Memory B cell (primary cell): ENCODE measurements around the gene SULT4A1.

Source experiments
- ATAC-seq: fragments of 150-1000 bp; cut with Tn5 transposase; 2 replicates; pipeline ENCODE4 v1.10.0; 2021; ENCODE audit warnings: low read depth, mild to moderate bottlenecking, moderate library complexity
- DNase-seq, 2 donors: peaks; one replicate each; pipeline ENCODE4 v3.0.0; 2022; ENCODE audit warnings: low spot score in 2 of 2
- H3K27ac Mint-ChIP-seq: one replicate; pipeline ENCODE4 v1.8.0; 2022; ENCODE audit warnings: mild to moderate bottlenecking, moderate library complexity, mixed read lengths
- H3K27me3 Mint-ChIP-seq: one replicate; pipeline ENCODE4 v1.8.0; 2022; ENCODE audit warnings: mixed read lengths
- H3K36me3 Mint-ChIP-seq: one replicate; pipeline ENCODE4 v1.8.0; 2022; ENCODE audit warnings: mild to moderate bottlenecking, mixed read lengths
- H3K4me1 Mint-ChIP-seq: one replicate; pipeline ENCODE4 v1.8.0; 2022; ENCODE audit warnings: mixed read lengths
- H3K4me3 Mint-ChIP-seq: one replicate; pipeline ENCODE4 v1.8.0; 2022; ENCODE audit warnings: mild to moderate bottlenecking, moderate library complexity, mixed read lengths
- H3K9me3 Mint-ChIP-seq: one replicate; pipeline ENCODE4 v1.8.0; 2022; ENCODE audit warnings: mixed read lengths

SULT4A1 gene

DNA sequence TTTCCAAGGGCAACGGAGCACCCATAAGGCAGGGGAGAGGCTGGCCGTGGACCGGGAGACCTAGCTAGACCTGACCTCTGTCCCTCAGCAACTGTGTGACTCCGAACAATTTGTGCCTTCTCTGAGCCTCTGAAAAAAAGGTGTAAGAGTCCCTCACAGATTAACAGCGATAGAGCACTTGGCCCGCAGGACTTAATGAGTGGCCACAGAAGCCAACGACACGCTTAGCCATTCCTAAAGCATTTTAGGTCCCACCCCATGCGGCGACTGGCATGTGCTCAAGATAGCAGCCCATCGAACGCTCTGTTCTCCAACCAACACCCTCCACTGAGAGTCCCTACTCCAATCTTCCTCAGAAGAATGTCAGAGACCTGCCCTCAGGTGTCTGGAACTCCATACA lies 1.5 kb downstream of the SULT4A1 start:
- Mint-ChIP-seq H3K4me3 (no peak overlapping the region), H3K27ac (no peak overlapping the region), H3K27me3 (peaks cover 26% of the 10 kb centered on the region), H3K4me1 (no peaks in the 10 kb centered on the region), H3K36me3 (peaks cover 3% of the 10 kb centered on the region), H3K9me3 (peaks cover 9% of the 10 kb centered on the region)
- DNase-seq (no peak), ATAC-seq (no peak)

DNA sequence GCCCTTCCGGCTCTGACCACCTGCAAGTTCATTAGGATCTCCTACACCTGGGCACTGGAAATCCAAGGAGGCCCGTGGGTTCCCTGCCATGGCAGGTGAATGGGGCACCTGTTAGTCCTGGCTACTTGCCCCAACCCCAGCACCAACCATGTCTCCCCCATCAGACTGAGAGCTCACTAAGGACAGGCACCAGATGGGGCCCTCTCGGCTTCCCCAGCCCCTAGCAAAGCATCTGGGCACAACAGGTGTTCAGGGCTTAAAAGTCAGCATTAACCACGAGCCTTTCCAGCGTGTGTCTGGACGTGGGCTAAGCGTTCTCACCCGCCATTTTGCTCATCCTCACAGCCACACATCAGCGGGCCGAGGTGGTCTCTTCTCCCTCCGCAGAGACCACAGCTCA lies 2.2 kb downstream of the SULT4A1 start:
- ATAC-seq = no peak
- no peak for DNase-seq
- Mint-ChIP-seq H3K36me3 (peaks cover 3% of the 10 kb centered on the region), H3K4me1 (no peaks in the 10 kb centered on the region), H3K27ac (no peak overlapping the region), H3K9me3 (peaks cover 9% of the 10 kb centered on the region), H3K4me3 (no peak overlapping the region), H3K27me3 (peaks cover 24% of the 10 kb centered on the region)

GRCh38 chr22:43859621-43860020 lies 2.7 kb downstream of the SULT4A1 start:
- Mint-ChIP-seq H3K36me3 (peaks cover 3% of the 10 kb centered on the region), H3K27ac (no peak overlapping the region), H3K9me3 (peaks cover 9% of the 10 kb centered on the region), H3K4me1 (no peaks in the 10 kb centered on the region), H3K4me3 (no peak overlapping the region), H3K27me3 (peaks cover 19% of the 10 kb centered on the region)
- no peak for DNase-seq
- ATAC-seq = no peak

DNA sequence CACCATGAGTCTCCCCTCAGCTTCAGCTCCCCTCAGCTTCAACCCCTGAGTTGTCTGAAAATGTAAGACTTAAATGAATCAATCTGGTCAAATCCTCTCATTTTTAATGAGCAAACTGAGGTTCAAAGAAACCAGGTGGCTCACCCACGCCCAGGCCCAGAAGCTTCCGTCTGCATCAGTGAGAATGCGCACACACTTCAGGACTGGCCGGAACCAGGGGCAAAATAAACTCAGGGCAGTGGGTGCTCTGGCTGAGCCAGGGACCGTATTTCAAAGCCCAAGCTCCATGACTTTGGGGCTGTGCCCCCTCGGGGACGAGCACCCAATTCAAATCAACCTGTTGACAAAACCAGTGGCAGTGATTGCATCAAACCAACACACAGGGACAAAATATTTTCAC lies 3.1 kb downstream of the SULT4A1 start:
- H3K4me3 Mint-ChIP-seq = no peak overlapping the region
- DNase-seq (no peak), ATAC-seq (no peak)
- H3K27ac Mint-ChIP-seq = no peak overlapping the region
- peaks cover 9% of the 10 kb centered on the region for H3K9me3 Mint-ChIP-seq
- no peaks in the 10 kb centered on the region for H3K4me1 Mint-ChIP-seq
- H3K36me3 Mint-ChIP-seq = peaks cover 3% of the 10 kb centered on the region
- H3K27me3 Mint-ChIP-seq = peaks cover 19% of the 10 kb centered on the region

GRCh38 chr22:43858156-43858895 lies 4.0 kb downstream of the SULT4A1 start:
- no peak for DNase-seq
- no peaks in the 10 kb centered on the region for H3K4me1 Mint-ChIP-seq
- H3K36me3 Mint-ChIP-seq = peaks cover 3% of the 10 kb centered on the region
- no peak overlapping the region for H3K4me3 Mint-ChIP-seq
- peaks cover 9% of the 10 kb centered on the region for H3K9me3 Mint-ChIP-seq
- no peak overlapping the region for H3K27ac Mint-ChIP-seq
- ATAC-seq = no peak
- peaks cover 13% of the 10 kb centered on the region for H3K27me3 Mint-ChIP-seq

DNA sequence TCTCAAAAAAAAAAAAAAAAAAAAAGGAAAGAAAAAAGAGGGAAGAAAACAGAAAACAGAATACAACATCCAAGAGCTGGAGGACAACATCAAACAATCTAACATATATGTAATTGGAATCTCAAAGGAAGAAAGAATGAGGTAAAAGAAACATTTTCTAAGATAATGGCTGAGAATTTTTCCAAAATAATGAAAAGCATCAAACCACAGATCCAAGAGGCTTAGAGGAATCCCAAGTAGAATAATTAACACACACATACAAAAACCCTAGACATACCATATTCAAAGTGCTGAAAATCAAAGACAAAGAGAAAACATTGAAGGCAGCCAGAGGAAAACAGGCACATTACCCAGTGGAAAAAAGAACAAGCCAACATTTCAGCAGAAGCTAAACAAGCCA lies 4.9 kb downstream of the SULT4A1 start:
- H3K27me3 Mint-ChIP-seq = peaks cover 13% of the 10 kb centered on the region
- H3K9me3 Mint-ChIP-seq = peaks cover 9% of the 10 kb centered on the region
- H3K27ac Mint-ChIP-seq = no peak overlapping the region
- ATAC-seq = no peak
- H3K36me3 Mint-ChIP-seq = peaks cover 3% of the 10 kb centered on the region
- DNase-seq = no peak
- no peaks in the 10 kb centered on the region for H3K4me1 Mint-ChIP-seq
- no peak overlapping the region for H3K4me3 Mint-ChIP-seq

DNA sequence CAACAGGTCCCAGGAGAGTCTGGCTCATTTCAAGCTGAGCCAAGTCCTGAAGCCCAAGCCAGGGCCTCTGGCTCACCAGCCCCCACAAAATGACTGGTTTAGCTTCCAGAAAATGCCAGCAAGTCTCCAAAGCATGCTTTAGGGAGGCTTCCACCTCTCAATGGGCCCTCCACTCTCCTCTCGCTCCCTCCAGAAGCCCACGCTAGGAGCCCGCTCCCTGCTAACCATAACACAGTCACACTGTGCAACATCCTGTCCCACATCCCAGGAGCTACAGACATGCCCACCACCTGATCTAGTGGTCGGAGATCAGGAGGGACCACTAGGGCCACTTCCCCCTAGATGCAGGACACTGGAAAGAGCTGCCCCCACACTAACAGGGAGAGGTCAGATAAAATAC lies 6.9 kb downstream of the SULT4A1 start:
- Mint-ChIP-seq H3K4me1 (no peaks in the 10 kb centered on the region), H3K36me3 (peaks cover 3% of the 10 kb centered on the region), H3K27ac (no peak overlapping the region), H3K27me3 (peaks cover 15% of the 10 kb centered on the region), H3K4me3 (no peak overlapping the region), H3K9me3 (peaks cover 9% of the 10 kb centered on the region)
- ATAC-seq = no peak
- no peak for DNase-seq

GRCh38 chr22:43854786-43855271 lies 7.5 kb downstream of the SULT4A1 start:
- H3K27me3 Mint-ChIP-seq = peaks cover 15% of the 10 kb centered on the region
- no peak for ATAC-seq
- no peak overlapping the region for H3K4me3 Mint-ChIP-seq
- H3K36me3 Mint-ChIP-seq = peaks cover 3% of the 10 kb centered on the region
- H3K4me1 Mint-ChIP-seq = no peaks in the 10 kb centered on the region
- DNase-seq = no peak
- H3K27ac Mint-ChIP-seq = no peak overlapping the region
- H3K9me3 Mint-ChIP-seq = peaks cover 9% of the 10 kb centered on the region

- DNase-seq = no peak
- peaks cover 15% of the 10 kb centered on the region for H3K27me3 Mint-ChIP-seq
- no peak overlapping the region for H3K27ac Mint-ChIP-seq
- no peaks in the 10 kb centered on the region for H3K4me1 Mint-ChIP-seq
- peaks cover 3% of the 10 kb centered on the region for H3K36me3 Mint-ChIP-seq
- ATAC-seq = no peak
- H3K9me3 Mint-ChIP-seq = peaks cover 9% of the 10 kb centered on the region
- no peak overlapping the region for H3K4me3 Mint-ChIP-seq
These were observed 8.1 kb downstream of the SULT4A1 start for GRCh38 chr22:43854121-43854785.

GRCh38 chr22:43853328-43853931 lies 8.9 kb downstream of the SULT4A1 start:
- H3K4me1 Mint-ChIP-seq = no peaks in the 10 kb centered on the region
- no peak overlapping the region for H3K27ac Mint-ChIP-seq
- DNase-seq = no peak
- H3K36me3 Mint-ChIP-seq = peaks cover 3% of the 10 kb centered on the region
- peaks cover 9% of the 10 kb centered on the region for H3K9me3 Mint-ChIP-seq
- peaks cover 16% of the 10 kb centered on the region for H3K27me3 Mint-ChIP-seq
- no peak overlapping the region for H3K4me3 Mint-ChIP-seq
- ATAC-seq = no peak

DNA sequence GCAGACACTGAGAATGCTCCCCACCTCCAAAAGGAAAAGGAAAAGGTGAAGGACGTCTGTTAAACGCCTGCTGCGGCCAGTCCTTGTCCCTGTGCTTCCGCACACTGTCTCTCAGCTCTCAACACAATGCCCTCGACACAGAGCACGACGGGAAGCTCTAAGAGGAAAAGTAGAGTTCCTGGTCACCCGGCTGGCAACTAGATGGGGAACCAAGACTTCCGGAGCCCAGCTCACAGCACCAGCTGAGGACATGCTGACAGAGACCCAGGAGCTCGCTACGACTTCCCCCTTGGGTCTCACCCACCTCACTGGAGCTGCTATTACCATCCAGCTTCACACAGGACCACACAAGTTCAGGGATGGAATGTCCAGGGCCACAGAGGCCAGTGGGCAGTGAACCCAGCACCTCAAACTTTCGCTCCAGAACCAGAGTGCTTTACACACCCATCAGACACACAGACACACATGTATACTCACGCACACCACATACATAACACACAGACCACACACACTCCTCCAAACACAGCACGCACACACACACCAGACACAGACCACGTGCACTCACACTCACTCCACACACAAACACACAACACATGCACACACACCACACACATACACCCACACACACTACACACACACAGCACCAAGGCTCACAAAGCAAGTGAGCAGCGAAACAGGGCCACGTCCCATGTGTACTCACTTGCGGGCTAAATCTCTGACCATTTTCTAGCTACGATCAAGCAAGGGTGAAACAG lies 9.6 kb downstream of the SULT4A1 start:
- ATAC-seq (no peak), DNase-seq (no peak)
- Mint-ChIP-seq H3K4me1 (no peaks in the 10 kb centered on the region), H3K9me3 (peaks cover 9% of the 10 kb centered on the region), H3K27me3 (peaks cover 16% of the 10 kb centered on the region), H3K36me3 (peaks cover 3% of the 10 kb centered on the region), H3K27ac (no peak overlapping the region), H3K4me3 (no peak overlapping the region)

DNA sequence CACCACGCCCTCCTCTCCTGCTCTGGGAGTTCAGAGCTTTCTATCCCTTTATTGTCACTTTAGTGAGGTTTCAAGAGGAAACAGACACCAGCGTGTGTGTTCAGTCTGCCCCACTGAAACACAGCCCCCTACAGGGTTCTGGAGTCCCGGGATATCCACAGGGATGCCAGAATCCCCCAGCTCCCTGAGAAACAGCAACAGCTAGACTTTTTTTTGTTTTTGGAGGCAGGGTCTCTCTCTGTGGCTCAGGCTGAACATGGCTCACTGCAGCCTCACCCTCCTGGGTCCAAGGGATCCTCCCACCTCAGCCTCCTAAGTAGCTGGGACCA lies 10.4 kb downstream of the SULT4A1 start:
- DNase-seq (no peak), ATAC-seq (no peak)
- Mint-ChIP-seq H3K4me1 (no peaks in the 10 kb centered on the region), H3K27ac (no peak overlapping the region), H3K9me3 (peaks cover 4% of the 10 kb centered on the region), H3K27me3 (peaks cover 14% of the 10 kb centered on the region), H3K4me3 (no peak overlapping the region), H3K36me3 (peaks cover 2% of the 10 kb centered on the region)

GRCh38 chr22:43851058-43851978 lies 11.0 kb downstream of the SULT4A1 start:
- no peak for DNase-seq
- Mint-ChIP-seq H3K4me3 (no peak overlapping the region), H3K27me3 (peaks cover 12% of the 10 kb centered on the region), H3K4me1 (no peaks in the 10 kb centered on the region), H3K27ac (no peak overlapping the region), H3K36me3 (no peaks in the 10 kb centered on the region), H3K9me3 (peaks cover under 1% of the 10 kb centered on the region)
- no peak for ATAC-seq
